Endodermal cell (in vitro differentiated cells): ENCODE results near the gene TSPAN4. TPM values are rescaled to one million over a fixed set of nuclear protein-coding genes. Genes with fewer than 3 reads are reported as not detected.

ENCODE experiments used
- DNase-seq: peaks from one replicate; pipeline ENCODE4 v3.0.0-alpha.2; 2017
- H3K27ac ChIP-seq: 2 replicates; pipeline ENCODE4 v1.5.1; 2013; ENCODE audit warnings: mild to moderate bottlenecking, low read depth, low read length, moderate library complexity
- H3K27me3 ChIP-seq: 2 replicates; pipeline ENCODE4 v1.6.1; 2013; ENCODE audit warnings: mild to moderate bottlenecking, low read length, moderate library complexity; ENCODE audit not compliant: insufficient read depth, control insufficient read depth, poor library complexity, severe bottlenecking
- H3K36me3 ChIP-seq: 2 replicates; pipeline ENCODE4 v1.7.0; 2013; ENCODE audit warnings: mild to moderate bottlenecking, low read length, moderate library complexity; ENCODE audit not compliant: control insufficient read depth, insufficient read depth
- H3K4me1 ChIP-seq: one replicate; pipeline ENCODE4 v1.7.0; 2013; ENCODE audit warnings: low read length; ENCODE audit not compliant: control insufficient read depth, insufficient read depth
- H3K4me3 ChIP-seq: 2 replicates; pipeline ENCODE4 v1.5.1; 2013; ENCODE audit warnings: mild to moderate bottlenecking, low read length, moderate library complexity
- H3K9ac ChIP-seq: 2 replicates; pipeline ENCODE4 v1.6.1; 2013; ENCODE audit warnings: mild to moderate bottlenecking, low read length, moderate library complexity; ENCODE audit not compliant: poor library complexity, severe bottlenecking; ENCODE audit errors: extremely low read depth
- H3K9me3 ChIP-seq: 2 replicates; pipeline ENCODE4 v1.6.1; 2013; ENCODE audit warnings: mild to moderate bottlenecking, low read length, moderate library complexity; ENCODE audit not compliant: control insufficient read depth
- H3K27ac Mint-ChIP-seq: 2 replicates; pipeline ENCODE4 v1.8.0; 2020; ENCODE audit warnings: mixed read lengths
- H3K27me3 Mint-ChIP-seq: 2 replicates; pipeline ENCODE4 v1.8.0; 2021; ENCODE audit warnings: mild to moderate bottlenecking, mixed read lengths; ENCODE audit not compliant: insufficient read depth
- H3K36me3 Mint-ChIP-seq: 2 replicates; pipeline ENCODE4 v1.8.0; 2020; ENCODE audit warnings: low read depth, mixed read lengths
- H3K4me1 Mint-ChIP-seq: 2 replicates; pipeline ENCODE4 v1.8.0; 2020; ENCODE audit warnings: mixed read lengths
- H3K4me3 Mint-ChIP-seq: 2 replicates; pipeline ENCODE4 v1.8.0; 2020; ENCODE audit warnings: mild to moderate bottlenecking, moderate library complexity, mixed read lengths
- H3K9me3 Mint-ChIP-seq: 2 replicates; pipeline ENCODE4 v1.8.0; 2020; ENCODE audit warnings: mild to moderate bottlenecking, mixed read lengths
- WGBS, 2 experiments: methylation state at CpG; one replicate each; pipeline versions ENCODE4 v1.1.5 to v1.1.7; 2013; ENCODE audit warnings: missing lambda C conversion rate in 2 of 2, mixed read lengths in 1 of 2; ENCODE audit not compliant: insufficient coverage in 1 of 2, insufficient read length in 1 of 2; 5-methylcytosine and 5-hydroxymethylcytosine counted together
- total RNA-seq, 2 donors: library from RNA; stranded (reverse); fragmentation: NEBNext Ultra II Directional in 1 of 2; extraction: Animal tissue kit (Norgen Biotek cat#: 25700) in 1 of 2; gene quantifications; 2 replicates in 1 of 2; 3 replicates in 1 of 2; pipeline ENCODE4 v1.2.1, GENCODE V29; 2021
- TF ChIP-seq, protein P1 (sequence below): fragments of 200-600 bp; sonication (generic); conservative IDR thresholded peaks from 2 replicates; pipeline ENCODE4 v1.5.0; 2021; ENCODE audit warnings: antibody characterized with exemption, mild to moderate bottlenecking

Gene TSPAN4
- total RNA-seq, 2 donors from 2014 or later, result 56.8 to 71.1 TPM

DNA sequence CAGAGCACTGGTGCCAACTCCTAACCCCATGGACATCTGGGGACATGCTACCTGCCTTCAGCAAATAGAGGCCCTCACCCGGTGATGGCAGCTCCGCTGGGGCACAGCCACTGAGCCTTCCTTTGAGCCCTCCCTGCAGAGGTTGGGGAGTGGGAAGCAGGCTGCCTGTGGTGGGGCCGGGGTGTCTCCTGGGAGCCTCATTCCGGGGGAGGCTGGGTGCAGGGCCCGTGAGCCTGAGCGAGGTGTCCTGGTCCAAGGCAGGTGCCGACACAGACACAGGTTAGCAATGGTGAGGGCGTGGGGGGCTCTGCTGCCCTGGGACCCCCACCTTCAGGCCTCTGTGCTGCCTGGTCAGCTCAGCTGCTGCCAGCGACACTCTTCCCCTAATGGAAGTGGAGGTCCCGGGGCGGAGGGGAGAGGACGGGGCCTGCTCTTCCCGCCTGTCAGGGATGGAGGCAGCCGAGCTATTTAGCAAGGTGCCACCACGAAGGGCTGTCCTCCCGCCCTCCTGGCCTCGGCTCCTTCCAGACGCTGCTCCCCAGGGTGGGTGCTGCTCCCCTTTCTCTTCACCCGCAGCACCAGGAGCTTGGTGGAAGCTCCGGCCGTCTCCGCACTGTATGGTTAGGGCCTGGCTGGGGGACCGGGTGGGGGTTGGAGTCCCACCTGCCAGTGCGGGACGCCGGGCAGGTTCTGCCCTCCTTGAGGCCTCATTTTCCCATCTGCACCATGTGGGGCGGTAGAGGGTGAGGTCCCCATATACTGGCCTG, 11.2 kb downstream of the TSPAN4 start:
- no peaks in the 10 kb centered on the region for H3K9me3 ChIP-seq
- DNase-seq, result no peak
- Mint-ChIP-seq H3K36me3 (peaks cover 3% of the 10 kb centered on the region), H3K27ac (no peak overlapping the region), H3K4me1 (peaks cover 3% of the 10 kb centered on the region), H3K4me3 (no peak overlapping the region), H3K9me3 (no peaks in the 10 kb centered on the region), H3K27me3 (peaks cover 2% of the 10 kb centered on the region)
- no peaks in the 10 kb centered on the region for H3K36me3 ChIP-seq
- H3K27ac ChIP-seq, result peak overlapping the region; percentile 86
- H3K9ac ChIP-seq, result no peak overlapping the region
- peaks cover 9% of the 10 kb centered on the region for H3K4me1 ChIP-seq
- TF ChIP-seq, protein P1, sequence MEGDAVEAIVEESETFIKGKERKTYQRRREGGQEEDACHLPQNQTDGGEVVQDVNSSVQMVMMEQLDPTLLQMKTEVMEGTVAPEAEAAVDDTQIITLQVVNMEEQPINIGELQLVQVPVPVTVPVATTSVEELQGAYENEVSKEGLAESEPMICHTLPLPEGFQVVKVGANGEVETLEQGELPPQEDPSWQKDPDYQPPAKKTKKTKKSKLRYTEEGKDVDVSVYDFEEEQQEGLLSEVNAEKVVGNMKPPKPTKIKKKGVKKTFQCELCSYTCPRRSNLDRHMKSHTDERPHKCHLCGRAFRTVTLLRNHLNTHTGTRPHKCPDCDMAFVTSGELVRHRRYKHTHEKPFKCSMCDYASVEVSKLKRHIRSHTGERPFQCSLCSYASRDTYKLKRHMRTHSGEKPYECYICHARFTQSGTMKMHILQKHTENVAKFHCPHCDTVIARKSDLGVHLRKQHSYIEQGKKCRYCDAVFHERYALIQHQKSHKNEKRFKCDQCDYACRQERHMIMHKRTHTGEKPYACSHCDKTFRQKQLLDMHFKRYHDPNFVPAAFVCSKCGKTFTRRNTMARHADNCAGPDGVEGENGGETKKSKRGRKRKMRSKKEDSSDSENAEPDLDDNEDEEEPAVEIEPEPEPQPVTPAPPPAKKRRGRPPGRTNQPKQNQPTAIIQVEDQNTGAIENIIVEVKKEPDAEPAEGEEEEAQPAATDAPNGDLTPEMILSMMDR, result no peak
- no peaks in the 10 kb centered on the region for H3K27me3 ChIP-seq
- WGBS, 2 experiments, result 93 to 97% methylated on average over 14 to 27 of the region's 27 CpGs
- no peak overlapping the region for H3K4me3 ChIP-seq

DNA sequence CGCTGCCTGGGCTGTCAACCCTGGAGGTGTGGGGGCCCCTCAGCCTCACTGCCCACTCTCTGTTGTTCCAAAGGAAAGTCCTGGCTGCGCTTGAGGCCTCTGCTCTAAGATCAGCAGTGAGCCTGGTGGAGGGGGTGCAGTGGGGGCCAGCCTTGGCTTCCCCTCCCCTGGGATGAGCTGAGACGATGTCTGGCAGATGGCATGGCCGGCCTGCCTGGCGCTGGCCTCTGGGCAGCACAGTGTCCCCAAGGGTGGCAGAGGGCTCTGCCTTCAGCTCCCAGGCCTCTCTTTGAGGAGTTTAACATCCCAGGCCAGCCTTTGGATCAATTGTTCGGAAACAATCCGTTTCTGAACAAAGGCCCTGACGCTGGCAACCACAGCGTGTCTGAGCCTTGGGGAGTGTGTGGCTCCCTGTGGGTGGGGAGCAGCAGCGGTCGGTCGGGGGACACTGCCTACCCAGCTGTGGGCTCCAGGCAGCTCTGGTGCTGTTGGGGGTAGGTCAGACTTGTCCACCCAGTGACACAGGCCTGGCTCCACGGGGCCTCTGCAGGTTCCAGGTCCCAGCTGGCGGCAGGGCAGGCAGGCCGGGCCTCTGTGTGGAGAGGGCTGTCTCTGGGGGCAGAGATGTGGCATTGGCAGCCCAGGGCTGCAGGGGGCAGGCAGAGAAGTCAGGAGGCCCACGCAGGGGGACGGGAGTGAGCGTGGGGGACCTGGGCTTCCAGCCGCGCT, 12.1 kb downstream of the TSPAN4 start:
- peaks cover 3% of the 10 kb centered on the region for H3K4me1 Mint-ChIP-seq
- peaks cover 3% of the 10 kb centered on the region for H3K36me3 Mint-ChIP-seq
- peaks cover 2% of the 10 kb centered on the region for H3K27me3 Mint-ChIP-seq
- Histone ChIP-seq H3K4me1 (peaks cover 6% of the 10 kb centered on the region), H3K4me3 (no peak overlapping the region), H3K27ac (peak overlapping the region; percentile 86), H3K9ac (no peak overlapping the region), H3K9me3 (no peaks in the 10 kb centered on the region), H3K36me3 (no peaks in the 10 kb centered on the region), H3K27me3 (no peaks in the 10 kb centered on the region)
- WGBS, 2 experiments, result 80 to 92% methylated on average over 11 to 20 of the region's 20 CpGs
- no peak overlapping the region for H3K4me3 Mint-ChIP-seq
- no peak for DNase-seq
- TF ChIP-seq, protein P1, result no peak
- H3K27ac Mint-ChIP-seq, result no peak overlapping the region
- no peaks in the 10 kb centered on the region for H3K9me3 Mint-ChIP-seq

DNA sequence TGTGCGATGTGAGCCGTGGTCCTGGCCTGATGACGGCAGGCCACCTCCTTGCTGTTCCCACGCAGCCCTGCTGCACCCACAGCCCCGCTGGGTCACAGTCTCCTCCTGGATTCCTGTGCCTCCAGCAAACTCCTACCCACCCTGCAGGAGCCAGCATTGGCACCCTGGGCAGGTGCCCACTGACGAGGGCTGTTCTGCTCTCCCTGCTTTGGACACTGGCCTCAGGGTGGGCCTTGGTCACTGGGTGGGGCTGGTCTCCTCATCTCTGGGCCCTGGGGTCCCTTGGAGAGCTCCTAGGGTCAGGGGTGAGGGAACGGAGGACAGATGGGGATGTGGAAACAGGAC, 12.7 kb downstream of the TSPAN4 start:
- no peak for DNase-seq
- Histone ChIP-seq H3K9ac (no peak overlapping the region), H3K27ac (peak overlapping the region; percentile 86), H3K4me3 (no peak overlapping the region), H3K27me3 (no peaks in the 10 kb centered on the region), H3K4me1 (peaks cover 6% of the 10 kb centered on the region), H3K9me3 (no peaks in the 10 kb centered on the region), H3K36me3 (no peaks in the 10 kb centered on the region)
- Mint-ChIP-seq H3K27me3 (peaks cover 2% of the 10 kb centered on the region), H3K9me3 (no peaks in the 10 kb centered on the region), H3K36me3 (peaks cover 3% of the 10 kb centered on the region), H3K4me1 (peaks cover 3% of the 10 kb centered on the region), H3K27ac (no peak overlapping the region), H3K4me3 (no peak overlapping the region)
- 93 to 96% methylated on average over 3 to 7 of the region's 7 CpGs for WGBS, 2 experiments
- TF ChIP-seq, protein P1, result no peak
